ENCODE data around the gene RGPD6.
"Not testable (repeated sequence)": the region's sequence is repeated elsewhere in the genome, so short reads cannot be mapped to it uniquely, and the experiment has no call there.

DNA sequence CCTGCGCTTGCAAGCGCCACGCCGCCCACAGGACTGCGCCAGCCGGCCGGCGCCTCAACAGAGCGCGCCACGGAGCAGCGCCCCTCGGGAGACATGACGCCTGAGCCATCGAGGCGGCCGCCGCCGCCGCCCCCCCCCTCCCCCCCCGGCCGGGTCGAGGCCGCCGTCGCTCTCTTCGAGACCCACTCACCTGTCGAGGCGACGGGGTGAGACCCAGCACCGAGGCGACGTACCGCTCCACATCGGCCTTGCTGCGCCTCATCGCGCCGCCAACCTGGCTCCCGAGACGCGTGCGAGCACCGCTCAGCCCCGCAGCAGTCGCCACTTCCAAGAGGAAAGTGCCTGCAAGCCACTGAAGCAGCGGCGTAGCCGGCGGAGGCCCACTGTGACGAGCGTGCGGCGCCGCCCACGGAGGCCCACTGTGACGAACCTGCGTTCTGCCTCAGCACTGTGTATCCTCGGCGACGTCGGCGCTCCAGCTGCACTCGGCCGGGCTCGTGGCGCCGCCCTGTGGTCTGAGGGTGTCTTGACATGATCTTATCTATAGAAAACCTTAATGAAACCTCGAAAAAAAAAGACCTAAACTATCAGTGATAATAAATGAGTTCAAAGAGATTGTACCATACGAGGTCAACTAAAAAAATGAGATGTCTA, at the start of gene RGPD6:
- TF ChIP-seq, protein P1, sequence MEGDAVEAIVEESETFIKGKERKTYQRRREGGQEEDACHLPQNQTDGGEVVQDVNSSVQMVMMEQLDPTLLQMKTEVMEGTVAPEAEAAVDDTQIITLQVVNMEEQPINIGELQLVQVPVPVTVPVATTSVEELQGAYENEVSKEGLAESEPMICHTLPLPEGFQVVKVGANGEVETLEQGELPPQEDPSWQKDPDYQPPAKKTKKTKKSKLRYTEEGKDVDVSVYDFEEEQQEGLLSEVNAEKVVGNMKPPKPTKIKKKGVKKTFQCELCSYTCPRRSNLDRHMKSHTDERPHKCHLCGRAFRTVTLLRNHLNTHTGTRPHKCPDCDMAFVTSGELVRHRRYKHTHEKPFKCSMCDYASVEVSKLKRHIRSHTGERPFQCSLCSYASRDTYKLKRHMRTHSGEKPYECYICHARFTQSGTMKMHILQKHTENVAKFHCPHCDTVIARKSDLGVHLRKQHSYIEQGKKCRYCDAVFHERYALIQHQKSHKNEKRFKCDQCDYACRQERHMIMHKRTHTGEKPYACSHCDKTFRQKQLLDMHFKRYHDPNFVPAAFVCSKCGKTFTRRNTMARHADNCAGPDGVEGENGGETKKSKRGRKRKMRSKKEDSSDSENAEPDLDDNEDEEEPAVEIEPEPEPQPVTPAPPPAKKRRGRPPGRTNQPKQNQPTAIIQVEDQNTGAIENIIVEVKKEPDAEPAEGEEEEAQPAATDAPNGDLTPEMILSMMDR (IDR thresholded peaks at IDR 0.05; ENCODE audit: insufficient read depth, low read depth, low read length): not testable (repeated sequence)
- TF ChIP-seq EZH2 (IDR thresholded peaks at IDR 0.05; ENCODE audit: insufficient read depth, low read length): not testable (repeated sequence)
